K562 (cell line): ENCODE data around the gene ZNF174. TPM values are rescaled to one million over a fixed set of nuclear protein-coding genes. Genes with fewer than 3 reads are reported as not detected.

Source experiments
- ATAC-seq: fragments of 200-7000 bp; cut with Tn5 transposase; 3 replicates; pipeline ENCODE4 v1.9.1; 2020; ENCODE audit warnings: moderate library complexity
- BruUV-seq: library from RNA; stranded (reverse); fragments of 400-500 nt; replicated peaks from 2 replicates; lab custom pipeline; 2021; lab: Mats Ljungman, UMichigan
- CTCF ChIA-PET: fragments of 300-600 bp; formaldehyde crosslinking; extraction: SDS; loops from one replicate; lab custom pipeline; 2021; ENCODE audit warnings: low intra/inter-chr PET ratio; lab: Yijun Ruan, JAX
- POLR2A ChIA-PET: fragments of 300-600, 350-650 bp; sonication (Branson Sonifier 250); formaldehyde crosslinking; extraction: SDS; loops from one replicate; lab custom pipeline; 2021; ENCODE audit warnings: antibody characterized with exemption, inconsistent platforms; lab: Yijun Ruan, JAX
- DNase-seq, 4 experiments: peaks; one replicate each; pipeline versions ENCODE4 v3.0.0 to v3.0.0-alpha.2; 2011 to 2018; ENCODE audit warnings: low spot score in 3 of 4, mixed read lengths in 3 of 4; ENCODE audit errors: extremely low read depth in 1 of 4
- FAIRE-seq: peaks from 2 replicates; lab custom pipeline; 2011; peaks lifted over from hg19 to GRCh38; lab: Jason Lieb, UNC
- H2AFZ ChIP-seq: 2 replicates; pipeline ENCODE4 v1.6.0; 2011; ENCODE audit warnings: low read depth, low read length, control low read depth, inconsistent platforms
- H3K27ac ChIP-seq: fragments of 200-600 bp; 3 replicates; pipeline ENCODE4 v1.8.0; 2011; ENCODE audit warnings: low read depth, mild to moderate bottlenecking, control low read depth, inconsistent platforms, low read length, moderate library complexity, mixed read lengths; ENCODE audit errors: extremely low read depth
- H3K27me3 ChIP-seq, 2 experiments: fragments of 300-600 bp in 1 of 2; 2 replicates in 1 of 2; 3 replicates in 1 of 2; pipeline versions ENCODE4 v1.6.0 to v1.8.0; 2011; ENCODE audit warnings: inconsistent platforms in 2 of 2, low read length in 2 of 2, mild to moderate bottlenecking in 1 of 2, mixed read lengths in 1 of 2, moderate library complexity in 1 of 2; ENCODE audit not compliant: control insufficient read depth in 2 of 2, insufficient read depth in 2 of 2
- H3K36me3 ChIP-seq: fragments of 300-600 bp; 3 replicates; pipeline ENCODE4 v1.8.0; 2011; ENCODE audit warnings: mild to moderate bottlenecking, low read length, inconsistent platforms; ENCODE audit not compliant: control insufficient read depth, insufficient read depth
- H3K4me1 ChIP-seq, 2 experiments: fragments of 200-600 bp in 1 of 2; replicated peaks in 1 of 2; 2 replicates in 1 of 2; 3 replicates in 1 of 2; pipeline versions ENCODE4 v1.5.1 to v1.8.0; 2011; ENCODE audit warnings: inconsistent platforms in 2 of 2, low read length in 2 of 2, mild to moderate bottlenecking in 1 of 2, mixed read lengths in 1 of 2, moderate library complexity in 1 of 2; ENCODE audit not compliant: control insufficient read depth in 2 of 2, insufficient read depth in 2 of 2
- H3K4me2 ChIP-seq: 2 replicates; pipeline ENCODE4 v1.6.1; 2011; ENCODE audit warnings: low read length, control low read depth, inconsistent platforms, mixed read lengths; ENCODE audit not compliant: insufficient read depth
- H3K4me3 ChIP-seq: fragments of 200-600 bp; sonication (generic), shearing (Covaris generic); 2 replicates; pipeline ENCODE4 v1.5.1; 2016; ENCODE audit warnings: control low read depth, inconsistent platforms
- H3K79me2 ChIP-seq: fragments of 200-600 bp; 3 replicates; pipeline ENCODE4 v1.8.0; 2011; ENCODE audit warnings: low read length, inconsistent platforms; ENCODE audit not compliant: control insufficient read depth, insufficient read depth
- H3K9ac ChIP-seq, 2 experiments: 2 replicates each; pipeline versions ENCODE4 v1.6.0 to v1.6.1; 2011; ENCODE audit warnings: low read depth in 2 of 2, low read length in 2 of 2, control low read depth in 1 of 2, inconsistent platforms in 1 of 2, mild to moderate bottlenecking in 1 of 2, mixed read lengths in 1 of 2; ENCODE audit not compliant: insufficient read depth in 1 of 2
- H3K9me1 ChIP-seq: one replicate; pipeline ENCODE4 v1.6.0; 2011; ENCODE audit warnings: inconsistent platforms, mild to moderate bottlenecking, low read length, moderate library complexity; ENCODE audit not compliant: control insufficient read depth, insufficient read depth
- H3K9me3 ChIP-seq: replicated peaks from 2 replicates; pipeline ENCODE4 v1.5.1; 2011; ENCODE audit warnings: low read depth, low read length, inconsistent platforms; ENCODE audit not compliant: control insufficient read depth, insufficient read depth
- H4K20me1 ChIP-seq: replicated peaks from 2 replicates; pipeline ENCODE4 v1.6.1; 2011; ENCODE audit warnings: low read length, inconsistent platforms, mixed read lengths; ENCODE audit not compliant: control insufficient read depth, insufficient read depth
- ARID1B ChIP-seq: fragments of 450-650 bp; IDR thresholded peaks from 2 replicates; pipeline ENCODE4 v1.6.1; 2016; ENCODE audit warnings: antibody characterized with exemption, mild to moderate bottlenecking, inconsistent platforms
- CTCFL ChIP-seq: IDR thresholded peaks from 2 replicates; pipeline ENCODE4 v1.6.1; 2011; ENCODE audit warnings: borderline replicate concordance, low read depth, mild to moderate bottlenecking, moderate library complexity, low read length; ENCODE audit not compliant: insufficient read depth, poor library complexity, severe bottlenecking
- ETS2 ChIP-seq: IDR thresholded peaks from 2 replicates; pipeline ENCODE4 v1.6.1; 2016; ENCODE audit warnings: borderline replicate concordance, missing genetic modification characterization, mild to moderate bottlenecking, moderate library complexity, missing compliant biosample characterization; ENCODE audit not compliant: poor library complexity, severe bottlenecking
- LARP7 ChIP-seq: fragments of 450-650 bp; IDR thresholded peaks from 2 replicates; pipeline ENCODE4 v1.6.1; 2016
- NCOA4 ChIP-seq: fragments of 450-650 bp; IDR thresholded peaks from 2 replicates; pipeline ENCODE4 v1.6.1; 2018; ENCODE audit warnings: mild to moderate bottlenecking; ENCODE audit not compliant: partially characterized antibody
- NR0B1 ChIP-seq: fragments of 450-650 bp; IDR thresholded peaks from one replicate; pipeline ENCODE4 v1.6.1; 2018; ENCODE audit warnings: mild to moderate bottlenecking, moderate library complexity; ENCODE audit not compliant: partially characterized antibody
- POU5F1 ChIP-seq: fragments of 150-350 bp; IDR thresholded peaks from 2 replicates; pipeline ENCODE4 v1.6.1; 2014; ENCODE audit warnings: borderline replicate concordance, low read length, low read depth, mild to moderate bottlenecking; ENCODE audit not compliant: partially characterized antibody
- ZNF274 ChIP-seq: IDR thresholded peaks from 2 replicates; pipeline ENCODE4 v1.6.1; 2011; ENCODE audit warnings: low read depth, mild to moderate bottlenecking, low read length, moderate library complexity, borderline replicate concordance
- ZNF280A ChIP-seq: fragments of 450-650 bp; IDR thresholded peaks from 2 replicates; pipeline ENCODE4 v1.6.1; 2018; ENCODE audit warnings: mild to moderate bottlenecking, low read depth; ENCODE audit not compliant: partially characterized antibody
- in situ Hi-C: fragments of 300-500 bp; cut with MboI; formaldehyde crosslinking; loops from 4 replicates; pipeline ENCODE4 v1.15.0; 2018; ENCODE audit warnings: inconsistent platforms, mixed read lengths
- intact Hi-C: fragments of 100-400 bp; cut with micrococcal nuclease; formaldehyde crosslinking; loops from 2 replicates; pipeline ENCODE4 v1.14.2; 2022
- polyA plus RNA-seq, 8 experiments: library from polyadenylated mRNA; depleted of rRNA in 4 of 8; stranded (reverse) in 5 of 8; unstranded in 3 of 8; fragments of >200 nt; fragmentation: Nextera tagmentation in 2 of 8; fragmentation: Illumina TruSeq in 1 of 8; extraction: Ambion mirVana in 2 of 8; extraction: Trizol in 1 of 8; gene quantifications; 2 replicates each; pipeline versions ENCODE4 v1.2.1 to v1.2.3, GENCODE V29; 2011 to 2014; ENCODE audit warnings: inconsistent platforms in 1 of 8, missing spikeins in 1 of 8
- total RNA-seq, 7 experiments: library from RNA; depleted of rRNA in 6 of 7; stranded (reverse); fragments of >200 nt in 6 of 7; fragmentation: Illumina TruSeq in 2 of 7; extraction: Trizol in 2 of 7; gene quantifications; 2 replicates each; pipeline versions ENCODE4 v1.2.1 to v1.2.3, GENCODE V29; 2011 to 2021; ENCODE audit warnings: low replicate concordance in 1 of 7
- TF ChIP-seq, protein P1 (sequence below): fragments of 450-650 bp; IDR thresholded peaks from 2 replicates; pipeline ENCODE4 v1.6.1; 2016; ENCODE audit warnings: mild to moderate bottlenecking

The ZNF174 gene
- total and polyA plus RNA-seq, 9 of the 15 experiments (the other 6 are each of a cell fraction or from before 2014, with no cell fraction given): 5.1 to 19.1 (median 12.5) TPM

DNA sequence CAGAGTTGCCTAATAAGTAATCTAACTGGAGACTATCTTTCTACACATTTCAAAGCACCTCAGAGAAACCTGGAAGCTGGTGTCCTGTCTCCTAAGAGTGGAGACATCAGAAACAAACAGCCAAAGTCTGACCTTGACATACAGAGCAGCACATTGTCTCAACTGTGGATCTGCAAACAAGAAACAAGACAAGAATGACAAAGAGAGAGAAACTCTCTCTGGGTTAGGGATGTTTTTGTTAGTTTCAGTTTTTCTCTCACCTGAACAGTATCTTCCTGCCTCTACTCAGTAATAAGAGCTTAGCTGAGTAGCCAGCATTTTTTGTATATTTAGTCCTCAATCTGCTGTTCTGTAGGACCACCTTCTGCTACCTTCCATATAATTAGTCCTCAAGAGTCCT, 33.4 kb downstream of the ZNF174 start:
- Histone ChIP-seq H3K4me1 (peaks cover 0 to 6% of the 10 kb centered on the region in 2 experiments; a peak in 2 of 5 replicates), H3K4me3 (no peak overlapping the region), H3K36me3 (no peaks in the 10 kb centered on the region), H3K27me3 (peaks cover 4 to 7% of the 10 kb centered on the region in 2 experiments; a peak in 3 of 5 replicates), H3K4me2 (no peak overlapping the region), H3K79me2 (no peaks in the 10 kb centered on the region), H2AFZ (no peak overlapping the region), H3K9me1 (no peaks in the 10 kb centered on the region), H4K20me1 (no peaks in the 10 kb centered on the region), H3K9me3 (peaks cover 2% of the 10 kb centered on the region; the same call in 1 of the 2 replicates), H3K9ac (no peak overlapping the region), H3K27ac (no peak overlapping the region)
- in situ Hi-C loops (no loop called here), intact Hi-C loops (no loop called here)
- ChIA-PET CTCF (no interaction called here), POLR2A (no interaction called here)
- no peak for TF ChIP-seq NR0B1
- TF ChIP-seq LARP7: no peak
- TF ChIP-seq NCOA4: no peak
- no peak for TF ChIP-seq ZNF280A
- no peak for TF ChIP-seq ETS2 (tag)
- TF ChIP-seq, protein P1, sequence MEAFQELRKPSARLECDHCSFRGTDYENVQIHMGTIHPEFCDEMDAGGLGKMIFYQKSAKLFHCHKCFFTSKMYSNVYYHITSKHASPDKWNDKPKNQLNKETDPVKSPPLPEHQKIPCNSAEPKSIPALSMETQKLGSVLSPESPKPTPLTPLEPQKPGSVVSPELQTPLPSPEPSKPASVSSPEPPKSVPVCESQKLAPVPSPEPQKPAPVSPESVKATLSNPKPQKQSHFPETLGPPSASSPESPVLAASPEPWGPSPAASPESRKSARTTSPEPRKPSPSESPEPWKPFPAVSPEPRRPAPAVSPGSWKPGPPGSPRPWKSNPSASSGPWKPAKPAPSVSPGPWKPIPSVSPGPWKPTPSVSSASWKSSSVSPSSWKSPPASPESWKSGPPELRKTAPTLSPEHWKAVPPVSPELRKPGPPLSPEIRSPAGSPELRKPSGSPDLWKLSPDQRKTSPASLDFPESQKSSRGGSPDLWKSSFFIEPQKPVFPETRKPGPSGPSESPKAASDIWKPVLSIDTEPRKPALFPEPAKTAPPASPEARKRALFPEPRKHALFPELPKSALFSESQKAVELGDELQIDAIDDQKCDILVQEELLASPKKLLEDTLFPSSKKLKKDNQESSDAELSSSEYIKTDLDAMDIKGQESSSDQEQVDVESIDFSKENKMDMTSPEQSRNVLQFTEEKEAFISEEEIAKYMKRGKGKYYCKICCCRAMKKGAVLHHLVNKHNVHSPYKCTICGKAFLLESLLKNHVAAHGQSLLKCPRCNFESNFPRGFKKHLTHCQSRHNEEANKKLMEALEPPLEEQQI: no peak
- TF ChIP-seq POU5F1: no peak
- TF ChIP-seq ZNF274: no peak
- TF ChIP-seq ARID1B: no peak
- no peak for TF ChIP-seq CTCFL
- DNase-seq (no peak), FAIRE-seq (no peak), ATAC-seq (no peak)
- no TSS peak for BruUV-seq
